ENCODE results near the gene POLG. TPM values are rescaled to one million over a fixed set of nuclear protein-coding genes. Genes with fewer than 3 reads are reported as not detected.

Gene POLG
- total RNA-seq, 1 donor from 2014 or later = 73.5 TPM

GRCh38 chr15:89307046-89307587 is 27.5 kb downstream of the POLG start:
- peaks cover 33% of the 10 kb centered on the region for H3K36me3 Mint-ChIP-seq (ENCODE audit: low read depth)
- no peaks in the 10 kb centered on the region for H3K27me3 Mint-ChIP-seq (ENCODE audit: low read depth)
- no peak for DNase-seq (ENCODE audit: low read depth, low spot score)

GRCh38 chr15:89305395-89305794 is 29.2 kb downstream of the POLG start:
- no peak overlapping the region for H3K27ac Mint-ChIP-seq (ENCODE audit: unreplicated experiment)
- no peaks in the 10 kb centered on the region for H3K9me3 Mint-ChIP-seq
- no peaks in the 10 kb centered on the region for H3K27me3 Mint-ChIP-seq (ENCODE audit: low read depth)
- DNase-seq (ENCODE audit: low read depth, low spot score) = no peak
- H3K4me3 Mint-ChIP-seq = no peak overlapping the region
- no peak for TF ChIP-seq CTCF (conservative IDR thresholded peaks at IDR 0.05)
- H3K4me1 Mint-ChIP-seq = no peaks in the 10 kb centered on the region
- H3K36me3 Mint-ChIP-seq (ENCODE audit: low read depth) = peaks cover 35% of the 10 kb centered on the region

More at GRCh38 chr15:89307046-89307587, 27.5 kb downstream of the POLG start:
- Mint-ChIP-seq H3K4me3 (no peak overlapping the region), H3K4me1 (no peaks in the 10 kb centered on the region), H3K9me3 (no peaks in the 10 kb centered on the region), H3K27ac (ENCODE audit: unreplicated experiment) (no peak overlapping the region)
- TF ChIP-seq CTCF (conservative IDR thresholded peaks at IDR 0.05) = no peak

GRCh38 chr15:89303986-89304385 is 30.6 kb downstream of the POLG start:
- H3K36me3 Mint-ChIP-seq (ENCODE audit: low read depth) = peaks cover 39% of the 10 kb centered on the region
- H3K4me1 Mint-ChIP-seq = no peaks in the 10 kb centered on the region
- TF ChIP-seq CTCF (conservative IDR thresholded peaks at IDR 0.05) = no peak
- DNase-seq (ENCODE audit: low read depth, low spot score) = no peak
- H3K27ac Mint-ChIP-seq (ENCODE audit: unreplicated experiment) = no peak overlapping the region
- H3K27me3 Mint-ChIP-seq (ENCODE audit: low read depth) = no peaks in the 10 kb centered on the region
- H3K9me3 Mint-ChIP-seq = no peaks in the 10 kb centered on the region
- no peak overlapping the region for H3K4me3 Mint-ChIP-seq

- Mint-ChIP-seq H3K27me3 (ENCODE audit: low read depth) (no peaks in the 10 kb centered on the region), H3K27ac (ENCODE audit: unreplicated experiment) (no peak overlapping the region), H3K4me1 (no peaks in the 10 kb centered on the region), H3K4me3 (no peak overlapping the region), H3K9me3 (no peaks in the 10 kb centered on the region), H3K36me3 (ENCODE audit: low read depth) (peaks cover 45% of the 10 kb centered on the region)
- no peak for TF ChIP-seq CTCF (conservative IDR thresholded peaks at IDR 0.05)
- no peak for DNase-seq (ENCODE audit: low read depth, low spot score)
Observed at GRCh38 chr15:89301304-89302089, 33.1 kb downstream of the POLG start.

- no peaks in the 10 kb centered on the region for H3K27me3 Mint-ChIP-seq (ENCODE audit: low read depth)
- DNase-seq (ENCODE audit: low read depth, low spot score) = no peak
- H3K4me1 Mint-ChIP-seq = no peaks in the 10 kb centered on the region
- H3K4me3 Mint-ChIP-seq = no peak overlapping the region
- peak; percentile 47 for TF ChIP-seq CTCF (conservative IDR thresholded peaks at IDR 0.05)
- no peak overlapping the region for H3K27ac Mint-ChIP-seq (ENCODE audit: unreplicated experiment)
- H3K9me3 Mint-ChIP-seq = no peaks in the 10 kb centered on the region
- H3K36me3 Mint-ChIP-seq (ENCODE audit: low read depth) = peaks cover 45% of the 10 kb centered on the region
Observed at GRCh38 chr15:89299896-89300295, 34.7 kb downstream of the POLG start.

Data from neural crest cell (in vitro differentiated cells).